Measurements from ENCODE around the gene AK9. TPM values are rescaled to one million over a fixed set of nuclear protein-coding genes. Genes with fewer than 3 reads are reported as not detected.

Gene AK9
- total RNA-seq, 1 donor from 2014 or later: 8.2 TPM

- no peak overlapping the region for H3K4me3 Mint-ChIP-seq
- no peak overlapping the region for H2AFZ ChIP-seq (replicated peaks)
- H3K4me1 ChIP-seq: no peaks in the 10 kb centered on the region
- no peak overlapping the region for H3K4me3 ChIP-seq
- no peaks in the 10 kb centered on the region for H3K9me3 ChIP-seq (ENCODE audit: low read depth)
- H3K9me3 Mint-ChIP-seq: peaks cover 4% of the 10 kb centered on the region
- no peaks in the 10 kb centered on the region for H3K4me1 Mint-ChIP-seq
- no peak for TF ChIP-seq EZH2 (IDR thresholded peaks at IDR 0.05)
- TF ChIP-seq CTCF (IDR thresholded peaks at IDR 0.05): no peak
- no peak for TF ChIP-seq EZH2phosphoT487 (IDR thresholded peaks at IDR 0.05)
- no peaks in the 10 kb centered on the region for H3K36me3 Mint-ChIP-seq
- DNase-seq (ENCODE audit: low spot score): no peak
- no peaks in the 10 kb centered on the region for H4K20me1 ChIP-seq (ENCODE audit: low read depth)
- no peaks in the 10 kb centered on the region for H3K36me3 ChIP-seq
- H3K9ac ChIP-seq: no peak overlapping the region
- no peaks in the 10 kb centered on the region for H3K79me2 ChIP-seq (ENCODE audit: low read depth)
- H3K27ac ChIP-seq: no peak overlapping the region
- no peak overlapping the region for H3K27ac Mint-ChIP-seq
- no peaks in the 10 kb centered on the region for H3K27me3 Mint-ChIP-seq (ENCODE audit: insufficient read depth, low read depth)
- no peaks in the 10 kb centered on the region for H3K27me3 ChIP-seq
- H3K4me2 ChIP-seq: no peak overlapping the region
- H3F3A ChIP-seq (ENCODE audit: low read depth): no peaks in the 10 kb centered on the region
Measured at GRCh38 chr6:109669811-109670210, 21.2 kb downstream of the AK9 start.

GRCh38 chr6:109662192-109662591 lies 28.8 kb downstream of the AK9 start:
- H3K27ac ChIP-seq: no peak overlapping the region
- H3K27me3 ChIP-seq: no peaks in the 10 kb centered on the region
- TF ChIP-seq EZH2phosphoT487 (IDR thresholded peaks at IDR 0.05) (no peak), EZH2 (IDR thresholded peaks at IDR 0.05) (no peak), CTCF (IDR thresholded peaks at IDR 0.05) (no peak)
- Mint-ChIP-seq H3K4me3 (no peak overlapping the region), H3K36me3 (no peaks in the 10 kb centered on the region), H3K27ac (no peak overlapping the region), H3K9me3 (peaks cover 4% of the 10 kb centered on the region), H3K4me1 (no peaks in the 10 kb centered on the region), H3K27me3 (ENCODE audit: insufficient read depth, low read depth) (no peaks in the 10 kb centered on the region)
- no peaks in the 10 kb centered on the region for H3F3A ChIP-seq (ENCODE audit: low read depth)
- no peaks in the 10 kb centered on the region for H3K36me3 ChIP-seq
- no peaks in the 10 kb centered on the region for H4K20me1 ChIP-seq (ENCODE audit: low read depth)
- no peak overlapping the region for H3K4me2 ChIP-seq
- no peak overlapping the region for H3K9ac ChIP-seq
- no peak overlapping the region for H3K4me3 ChIP-seq
- no peak for DNase-seq (ENCODE audit: low spot score)
- H2AFZ ChIP-seq (replicated peaks): no peak overlapping the region
- no peaks in the 10 kb centered on the region for H3K9me3 ChIP-seq (ENCODE audit: low read depth)
- H3K4me1 ChIP-seq: no peaks in the 10 kb centered on the region
- no peaks in the 10 kb centered on the region for H3K79me2 ChIP-seq (ENCODE audit: low read depth)

GRCh38 chr6:109660526-109661320 lies 30.3 kb downstream of the AK9 start:
- TF ChIP-seq CTCF (IDR thresholded peaks at IDR 0.05) (no peak), EZH2 (IDR thresholded peaks at IDR 0.05) (no peak), EZH2phosphoT487 (IDR thresholded peaks at IDR 0.05) (no peak)
- H3K27ac ChIP-seq: no peak overlapping the region
- H3K9ac ChIP-seq: no peak overlapping the region
- no peaks in the 10 kb centered on the region for H3K36me3 Mint-ChIP-seq
- no peaks in the 10 kb centered on the region for H3K79me2 ChIP-seq (ENCODE audit: low read depth)
- no peaks in the 10 kb centered on the region for H3K9me3 ChIP-seq (ENCODE audit: low read depth)
- no peaks in the 10 kb centered on the region for H3K27me3 ChIP-seq
- no peak overlapping the region for H2AFZ ChIP-seq (replicated peaks)
- H3K9me3 Mint-ChIP-seq: no peaks in the 10 kb centered on the region
- H3F3A ChIP-seq (ENCODE audit: low read depth): no peaks in the 10 kb centered on the region
- DNase-seq (ENCODE audit: low spot score): no peak
- no peaks in the 10 kb centered on the region for H3K36me3 ChIP-seq
- no peak overlapping the region for H3K4me3 Mint-ChIP-seq
- H3K4me2 ChIP-seq: no peak overlapping the region
- H3K4me3 ChIP-seq: no peak overlapping the region
- H3K4me1 ChIP-seq: no peaks in the 10 kb centered on the region
- no peaks in the 10 kb centered on the region for H4K20me1 ChIP-seq (ENCODE audit: low read depth)
- H3K27ac Mint-ChIP-seq: no peak overlapping the region
- H3K27me3 Mint-ChIP-seq (ENCODE audit: insufficient read depth, low read depth): no peaks in the 10 kb centered on the region
- peaks cover under 1% of the 10 kb centered on the region for H3K4me1 Mint-ChIP-seq

Data from neural progenitor cell (in vitro differentiated cells).